GM23248 (cell line): Measurements from ENCODE around the gene C11orf97.

Experiments used
- EZH2 ChIP-seq: fragments of 200-600 bp; sonication (generic); IDR thresholded peaks from 2 replicates; pipeline ENCODE4 v1.6.1; 2018; ENCODE audit warnings: antibody characterized with exemption, mild to moderate bottlenecking; ENCODE audit not compliant: insufficient read depth, poor library complexity, severe bottlenecking
- EZH2phosphoT487 ChIP-seq: fragments of 200-600 bp; sonication (generic); IDR thresholded peaks from 2 replicates; pipeline ENCODE4 v1.6.1; 2018; ENCODE audit warnings: antibody characterized with exemption, moderate library complexity, mild to moderate bottlenecking, low read depth; ENCODE audit not compliant: insufficient read depth

GRCh38 chr11:94501522-94501921 is 10.7 kb upstream of the C11orf97 start:
- TF ChIP-seq EZH2 (no peak), EZH2phosphoT487 (no peak)
